K562 (cell line): Measurements from ENCODE around the gene TRABD. TPM values are rescaled to one million over a fixed set of nuclear protein-coding genes. Genes with fewer than 3 reads are reported as not detected.
A peak's percentile ranks its signal among the peaks of the same experiment; 100 is the strongest.

Source experiments
- E2F4 ChIP-seq: sonication (generic); formaldehyde crosslinking; IDR thresholded peaks from 2 replicates; pipeline ENCODE4 v1.8.0; 2022; ENCODE audit warnings: mild to moderate bottlenecking, low read depth, missing genetic modification reagents
- MTA1 ChIP-seq: fragments of 450-650 bp; IDR thresholded peaks from 2 replicates; pipeline ENCODE4 v1.6.1; 2017; ENCODE audit warnings: borderline replicate concordance
- MYNN ChIP-seq, 2 experiments: sonication (generic); formaldehyde crosslinking in 1 of 2; IDR thresholded peaks; 2 replicates each; pipeline versions ENCODE4 v1.5.0 to v1.6.1; 2016 to 2020; ENCODE audit warnings: antibody characterized with exemption in 1 of 2, missing genetic modification reagents in 1 of 2
- NCOA2 ChIP-seq, 2 experiments: fragments of 450-650 bp; IDR thresholded peaks; 2 replicates each; pipeline ENCODE4 v1.6.1; 2018; ENCODE audit warnings: mild to moderate bottlenecking in 2 of 2, moderate library complexity in 1 of 2; ENCODE audit not compliant: partially characterized antibody in 2 of 2
- SMAD3 ChIP-seq: fragments of 450-650 bp; formaldehyde crosslinking; conservative IDR thresholded peaks from 2 replicates; pipeline ENCODE4 v1.4.0; 2020; ENCODE audit warnings: mild to moderate bottlenecking
- SMAD4 ChIP-seq: fragments of 250-450 bp; sonication (Bioruptor Pico); conservative IDR thresholded peaks from 2 replicates; pipeline ENCODE4 v1.8.0; 2021; ENCODE audit warnings: inconsistent platforms, mild to moderate bottlenecking, moderate library complexity
- SMARCB1 ChIP-seq: IDR thresholded peaks from 2 replicates; pipeline ENCODE4 v1.6.1; 2011; ENCODE audit warnings: improper control_type of control experiment, low read depth; ENCODE audit not compliant: insufficient read length
- SRF ChIP-seq, 2 experiments: fragments of 250-450, 450-650 bp in 1 of 2; sonication (Bioruptor Pico) in 1 of 2; sonication (generic) in 1 of 2; formaldehyde crosslinking; IDR thresholded peaks; 2 replicates each; pipeline versions ENCODE4 v1.5.0 to v1.5.1; 2020 to 2022; ENCODE audit warnings: mild to moderate bottlenecking in 1 of 2, missing genetic modification reagents in 1 of 2
- TARDBP ChIP-seq: fragments of 450-650 bp; IDR thresholded peaks from 2 replicates; pipeline ENCODE4 v1.6.1; 2016
- WHSC1 ChIP-seq: IDR thresholded peaks from one replicate; pipeline ENCODE4 v1.6.1; 2012; ENCODE audit warnings: low read length, control low read depth, inconsistent platforms
- ZBTB1 ChIP-seq: sonication (generic); formaldehyde crosslinking; IDR thresholded peaks from 2 replicates; pipeline ENCODE4 v1.8.1; 2023; ENCODE audit warnings: missing genetic modification reagents, low read depth, mild to moderate bottlenecking, borderline replicate concordance
- ZKSCAN1 ChIP-seq: fragments of 150-350 bp; IDR thresholded peaks from 2 replicates; pipeline ENCODE4 v1.6.1; 2016; ENCODE audit warnings: low read depth, low read length
- ZNF24 ChIP-seq: fragments of 450-650 bp; IDR thresholded peaks from 2 replicates; pipeline ENCODE4 v1.6.1; 2016
- ZNF253 ChIP-seq: fragments of 250-450 bp; sonication (Bioruptor Pico); conservative IDR thresholded peaks from 2 replicates; pipeline ENCODE4 v1.6.1; 2021; ENCODE audit warnings: mild to moderate bottlenecking
- ZNF318 ChIP-seq, 2 experiments: fragments of 450-650 bp; IDR thresholded peaks; 2 replicates each; pipeline ENCODE4 v1.6.1; 2016; ENCODE audit warnings: mild to moderate bottlenecking in 2 of 2, borderline replicate concordance in 1 of 2, low read depth in 1 of 2, moderate library complexity in 1 of 2
- ZNF511 ChIP-seq: sonication (generic); formaldehyde crosslinking; IDR thresholded peaks from 2 replicates; pipeline ENCODE4 v1.8.0; 2022; ENCODE audit warnings: mild to moderate bottlenecking, missing genetic modification reagents
- ZNF584 ChIP-seq: fragments of 200-800 bp; sonication (Bioruptor generic); IDR thresholded peaks from 2 replicates; pipeline ENCODE4 v1.6.1; 2016; ENCODE audit warnings: low read depth, mild to moderate bottlenecking, missing genetic modification characterization, missing compliant biosample characterization
- ZNF717 ChIP-seq: fragments of 250-450 bp; sonication (Bioruptor Pico); IDR thresholded peaks from 2 replicates; pipeline ENCODE4 v1.5.0; 2021
- ZNF76 ChIP-seq: fragments of 250-450 bp; sonication (Bioruptor Pico); IDR thresholded peaks from 2 replicates; pipeline ENCODE4 v1.4.0; 2020; ENCODE audit warnings: mild to moderate bottlenecking, moderate library complexity, borderline replicate concordance
- polyA plus RNA-seq, 8 experiments: library from polyadenylated mRNA; depleted of rRNA in 4 of 8; stranded (reverse) in 5 of 8; unstranded in 3 of 8; fragments of >200 nt; fragmentation: Nextera tagmentation in 2 of 8; fragmentation: Illumina TruSeq in 1 of 8; extraction: Ambion mirVana in 2 of 8; extraction: Trizol in 1 of 8; gene quantifications; 2 replicates each; pipeline versions ENCODE4 v1.2.1 to v1.2.3, GENCODE V29; 2011 to 2014; ENCODE audit warnings: inconsistent platforms in 1 of 8, missing spikeins in 1 of 8
- total RNA-seq, 7 experiments: library from RNA; depleted of rRNA in 6 of 7; stranded (reverse); fragments of >200 nt in 6 of 7; fragmentation: Illumina TruSeq in 2 of 7; extraction: Trizol in 2 of 7; gene quantifications; 2 replicates each; pipeline versions ENCODE4 v1.2.1 to v1.2.3, GENCODE V29; 2011 to 2021; ENCODE audit warnings: low replicate concordance in 1 of 7

TRABD gene
- total and polyA plus RNA-seq, 9 of the 15 experiments (the other 6 are each of a cell fraction or from before 2014, with no cell fraction given), result 0.08 to 62.9 (median 14.0) TPM

- TF ChIP-seq SRF (CRISPR knock-in tag; IDR thresholded peaks at IDR 0.05), result no peak; a peak in 1 of 4 replicates
- TF ChIP-seq ZKSCAN1, result no peak
- TF ChIP-seq WHSC1, result no peak
- TF ChIP-seq ZNF24, result no peak
- peak; percentile 81; the same call in 1 of the 2 replicates for TF ChIP-seq TARDBP
- TF ChIP-seq ZNF318 (IDR thresholded peaks at IDR 0.05; ENCODE audit: borderline replicate concordance in 1 of 2, low read depth in 1 of 2), result no peak
- no peak for TF ChIP-seq ZNF76
- TF ChIP-seq SMARCB1, result no peak
- no peak for TF ChIP-seq ZNF584 (CRISPR knock-in tag)
- peak; percentile 98 for TF ChIP-seq MTA1
- no peak for TF ChIP-seq ZBTB1
- TF ChIP-seq NCOA2 (IDR thresholded peaks at IDR 0.05; ENCODE audit: partially characterized antibody in 2 of 2), result no peak
- no peak for TF ChIP-seq SMAD3 (CRISPR knock-in tag)
- TF ChIP-seq E2F4, result no peak
- TF ChIP-seq ZNF511, result no peak
- 0 out of 2 replicates have a peak, but pooled peaks have one; percentile 25 for TF ChIP-seq MYNN (IDR thresholded peaks at IDR 0.05)
- TF ChIP-seq MYNN (CRISPR knock-in tag; IDR thresholded peaks at IDR 0.05), result no peak
- no peak for TF ChIP-seq ZNF717 (CRISPR knock-in tag)
- TF ChIP-seq SMAD4, result peak; percentile 26; the same call in 1 of the 2 replicates
- no peak for TF ChIP-seq ZNF253 (CRISPR knock-in tag)
These were observed 58.9 kb downstream of the TRABD start, which contains the start of gene TUBGCP6 (continued) for GRCh38 chr22:50244420-50245213.
